Hepatocyte (in vitro differentiated cells): Measurements from ENCODE around the gene THSD4.

Experiments
- EZH2 ChIP-seq: fragments of 200-600 bp; sonication (generic); IDR thresholded peaks from 2 replicates; pipeline ENCODE4 v1.6.1; 2016; ENCODE audit warnings: antibody characterized with exemption, mild to moderate bottlenecking, borderline replicate concordance
- EZH2phosphoT487 ChIP-seq: fragments of 200-600 bp; sonication (generic); IDR thresholded peaks from one replicate; pipeline ENCODE4 v1.6.1; 2018; ENCODE audit warnings: antibody characterized with exemption, mild to moderate bottlenecking, low read depth, moderate library complexity; ENCODE audit not compliant: unreplicated experiment, severe bottlenecking
- TF ChIP-seq, protein P1 (sequence below): fragments of 200-600 bp; sonication (generic); IDR thresholded peaks from 2 replicates; pipeline ENCODE4 v1.5.1; 2016; ENCODE audit warnings: antibody characterized with exemption, mild to moderate bottlenecking; ENCODE audit not compliant: poor library complexity

DNA sequence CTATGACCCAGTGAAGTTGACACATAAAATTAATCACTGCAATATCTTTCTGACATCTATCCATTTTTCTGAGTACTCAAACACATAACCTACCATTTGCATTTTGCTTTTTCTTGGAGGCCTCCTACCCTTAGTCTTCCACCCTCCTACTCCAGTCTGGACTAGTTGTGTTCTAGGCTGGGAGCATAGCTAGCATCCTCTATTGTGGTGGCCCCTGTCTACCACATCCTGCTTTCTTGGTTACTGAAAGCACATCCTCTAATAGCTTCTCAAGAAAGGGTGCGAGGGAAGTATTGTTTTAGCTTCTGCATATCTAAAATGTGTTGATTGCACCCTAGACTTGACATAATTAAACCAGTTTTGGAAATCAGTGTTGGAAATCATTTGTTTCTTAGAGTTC, 176.5 kb downstream of the THSD4 start:
- TF ChIP-seq, protein P1, sequence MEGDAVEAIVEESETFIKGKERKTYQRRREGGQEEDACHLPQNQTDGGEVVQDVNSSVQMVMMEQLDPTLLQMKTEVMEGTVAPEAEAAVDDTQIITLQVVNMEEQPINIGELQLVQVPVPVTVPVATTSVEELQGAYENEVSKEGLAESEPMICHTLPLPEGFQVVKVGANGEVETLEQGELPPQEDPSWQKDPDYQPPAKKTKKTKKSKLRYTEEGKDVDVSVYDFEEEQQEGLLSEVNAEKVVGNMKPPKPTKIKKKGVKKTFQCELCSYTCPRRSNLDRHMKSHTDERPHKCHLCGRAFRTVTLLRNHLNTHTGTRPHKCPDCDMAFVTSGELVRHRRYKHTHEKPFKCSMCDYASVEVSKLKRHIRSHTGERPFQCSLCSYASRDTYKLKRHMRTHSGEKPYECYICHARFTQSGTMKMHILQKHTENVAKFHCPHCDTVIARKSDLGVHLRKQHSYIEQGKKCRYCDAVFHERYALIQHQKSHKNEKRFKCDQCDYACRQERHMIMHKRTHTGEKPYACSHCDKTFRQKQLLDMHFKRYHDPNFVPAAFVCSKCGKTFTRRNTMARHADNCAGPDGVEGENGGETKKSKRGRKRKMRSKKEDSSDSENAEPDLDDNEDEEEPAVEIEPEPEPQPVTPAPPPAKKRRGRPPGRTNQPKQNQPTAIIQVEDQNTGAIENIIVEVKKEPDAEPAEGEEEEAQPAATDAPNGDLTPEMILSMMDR, result no peak
- no peak for TF ChIP-seq EZH2
- TF ChIP-seq EZH2phosphoT487, result no peak
